AG09309 (cell line): ENCODE results near the gene DNAJC6.

ENCODE experiments used
- DNase-seq: peaks from one replicate; pipeline ENCODE4 v3.0.0-alpha.2; 2010; ENCODE audit warnings: low read depth
- H3K4me3 ChIP-seq: 2 replicates; pipeline ENCODE4 v1.5.1; 2011; ENCODE audit warnings: mild to moderate bottlenecking, low read depth, low read length, moderate library complexity; ENCODE audit not compliant: control insufficient read depth
- TF ChIP-seq, protein P1 (sequence below): IDR thresholded peaks from 2 replicates; pipeline ENCODE4 v1.5.1; 2011; ENCODE audit warnings: mild to moderate bottlenecking, low read depth, low read length, inconsistent platforms; ENCODE audit not compliant: insufficient read depth, control insufficient read depth; ENCODE audit errors: missing control alignments

The DNAJC6 gene

GRCh38 chr1:65393928-65394327, 84.6 kb downstream of the DNAJC6 start:
- no peak overlapping the region for H3K4me3 ChIP-seq
- TF ChIP-seq, protein P1, sequence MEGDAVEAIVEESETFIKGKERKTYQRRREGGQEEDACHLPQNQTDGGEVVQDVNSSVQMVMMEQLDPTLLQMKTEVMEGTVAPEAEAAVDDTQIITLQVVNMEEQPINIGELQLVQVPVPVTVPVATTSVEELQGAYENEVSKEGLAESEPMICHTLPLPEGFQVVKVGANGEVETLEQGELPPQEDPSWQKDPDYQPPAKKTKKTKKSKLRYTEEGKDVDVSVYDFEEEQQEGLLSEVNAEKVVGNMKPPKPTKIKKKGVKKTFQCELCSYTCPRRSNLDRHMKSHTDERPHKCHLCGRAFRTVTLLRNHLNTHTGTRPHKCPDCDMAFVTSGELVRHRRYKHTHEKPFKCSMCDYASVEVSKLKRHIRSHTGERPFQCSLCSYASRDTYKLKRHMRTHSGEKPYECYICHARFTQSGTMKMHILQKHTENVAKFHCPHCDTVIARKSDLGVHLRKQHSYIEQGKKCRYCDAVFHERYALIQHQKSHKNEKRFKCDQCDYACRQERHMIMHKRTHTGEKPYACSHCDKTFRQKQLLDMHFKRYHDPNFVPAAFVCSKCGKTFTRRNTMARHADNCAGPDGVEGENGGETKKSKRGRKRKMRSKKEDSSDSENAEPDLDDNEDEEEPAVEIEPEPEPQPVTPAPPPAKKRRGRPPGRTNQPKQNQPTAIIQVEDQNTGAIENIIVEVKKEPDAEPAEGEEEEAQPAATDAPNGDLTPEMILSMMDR, result no peak
- DNase-seq, result no peak

- no peak overlapping the region for H3K4me3 ChIP-seq
- peak; percentile 47 for DNase-seq
- TF ChIP-seq, protein P1, result no peak
Measured at GRCh38 chr1:65395887-65396612, 86.7 kb downstream of the DNAJC6 start.

DNA sequence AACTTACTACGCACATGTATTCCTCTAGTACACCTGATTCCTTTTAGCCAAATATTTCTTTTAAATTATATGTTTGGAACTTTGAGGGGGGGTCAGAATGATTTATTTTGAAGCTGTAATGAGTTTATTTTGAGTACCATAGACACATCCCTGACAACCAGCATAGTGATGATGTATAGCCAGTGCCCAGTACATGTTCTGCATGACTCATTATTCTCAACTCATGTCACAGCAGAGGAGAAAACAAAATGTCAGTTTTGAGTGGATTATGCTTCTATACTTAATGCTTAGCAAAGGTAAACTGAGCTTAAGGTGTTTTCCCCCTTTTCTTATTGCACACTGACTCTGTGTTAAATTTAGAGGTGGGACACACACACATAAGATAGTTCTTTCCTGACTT, 88.7 kb downstream of the DNAJC6 start:
- TF ChIP-seq, protein P1, result no peak
- H3K4me3 ChIP-seq, result no peak overlapping the region
- DNase-seq, result no peak

DNA sequence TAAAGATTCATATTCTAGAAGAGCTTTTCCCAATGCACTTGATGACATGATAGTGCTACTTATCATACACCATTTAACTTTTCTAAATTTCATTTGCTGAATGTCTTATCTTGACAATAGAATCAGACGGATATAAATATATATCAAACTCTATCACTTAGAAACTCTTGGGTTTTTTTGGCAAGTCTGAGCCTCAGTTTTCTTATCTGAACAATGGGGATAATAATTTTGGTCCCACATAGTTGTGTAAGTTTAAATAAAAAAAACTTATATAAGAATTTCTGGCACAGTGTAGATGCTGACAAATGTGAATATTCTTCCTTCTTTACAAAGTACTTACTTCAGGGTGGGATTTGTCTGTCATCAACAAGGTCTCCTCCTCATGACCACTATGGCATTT, 89.7 kb downstream of the DNAJC6 start:
- no peak overlapping the region for H3K4me3 ChIP-seq
- no peak for DNase-seq
- TF ChIP-seq, protein P1, result no peak

DNA sequence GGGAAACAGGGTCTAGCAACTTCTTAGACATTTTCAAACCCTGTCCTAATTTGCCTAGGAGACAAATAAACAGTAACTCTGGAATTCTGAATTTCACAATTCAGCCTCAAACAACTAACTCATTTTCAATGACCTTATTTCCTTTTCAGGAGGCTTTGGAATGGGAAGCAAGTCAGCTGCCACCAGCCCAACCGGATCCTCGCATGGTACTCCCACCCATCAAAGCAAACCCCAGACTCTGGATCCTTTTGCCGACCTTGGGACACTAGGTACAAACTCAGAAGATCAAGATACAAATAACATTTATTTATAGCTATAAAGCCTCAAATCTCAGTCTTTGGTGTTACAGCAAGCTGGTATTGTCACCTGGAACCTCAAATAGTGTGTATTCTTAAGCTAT, 92.3 kb downstream of the DNAJC6 start:
- H3K4me3 ChIP-seq, result no peak overlapping the region
- TF ChIP-seq, protein P1, result no peak
- no peak for DNase-seq

- no peak for DNase-seq
- TF ChIP-seq, protein P1, result no peak
Measured at GRCh38 chr1:65404941-65405340, 95.6 kb downstream of the DNAJC6 start.

More at GRCh38 chr1:65404941-65405340, 95.6 kb downstream of the DNAJC6 start:
- no peak overlapping the region for H3K4me3 ChIP-seq
